K562 (cell line): Measurements from ENCODE around the gene AHCYL2. TPM values are rescaled to one million over a fixed set of nuclear protein-coding genes. Genes with fewer than 3 reads are reported as not detected.

Experiments
- ATAC-seq: fragments of 200-7000 bp; cut with Tn5 transposase; 3 replicates; pipeline ENCODE4 v1.9.1; 2020; ENCODE audit warnings: moderate library complexity
- BruUV-seq: library from RNA; stranded (reverse); fragments of 400-500 nt; replicated peaks from 2 replicates; lab custom pipeline; 2021; lab: Mats Ljungman, UMichigan
- CTCF ChIA-PET: fragments of 300-600 bp; formaldehyde crosslinking; extraction: SDS; loops from one replicate; lab custom pipeline; 2021; ENCODE audit warnings: low intra/inter-chr PET ratio; lab: Yijun Ruan, JAX
- POLR2A ChIA-PET: fragments of 300-600, 350-650 bp; sonication (Branson Sonifier 250); formaldehyde crosslinking; extraction: SDS; loops from one replicate; lab custom pipeline; 2021; ENCODE audit warnings: antibody characterized with exemption, inconsistent platforms; lab: Yijun Ruan, JAX
- DNase-seq, 4 experiments: peaks; one replicate each; pipeline versions ENCODE4 v3.0.0 to v3.0.0-alpha.2; 2011 to 2018; ENCODE audit warnings: low spot score in 3 of 4, mixed read lengths in 3 of 4; ENCODE audit errors: extremely low read depth in 1 of 4
- FAIRE-seq: peaks from 2 replicates; lab custom pipeline; 2011; peaks lifted over from hg19 to GRCh38; lab: Jason Lieb, UNC
- H2AFZ ChIP-seq: 2 replicates; pipeline ENCODE4 v1.6.0; 2011; ENCODE audit warnings: low read depth, low read length, control low read depth, inconsistent platforms
- H3K27ac ChIP-seq: fragments of 200-600 bp; 3 replicates; pipeline ENCODE4 v1.8.0; 2011; ENCODE audit warnings: low read depth, mild to moderate bottlenecking, control low read depth, inconsistent platforms, low read length, moderate library complexity, mixed read lengths; ENCODE audit errors: extremely low read depth
- H3K27me3 ChIP-seq, 2 experiments: fragments of 300-600 bp in 1 of 2; 2 replicates in 1 of 2; 3 replicates in 1 of 2; pipeline versions ENCODE4 v1.6.0 to v1.8.0; 2011; ENCODE audit warnings: inconsistent platforms in 2 of 2, low read length in 2 of 2, mild to moderate bottlenecking in 1 of 2, mixed read lengths in 1 of 2, moderate library complexity in 1 of 2; ENCODE audit not compliant: control insufficient read depth in 2 of 2, insufficient read depth in 2 of 2
- H3K36me3 ChIP-seq: fragments of 300-600 bp; 3 replicates; pipeline ENCODE4 v1.8.0; 2011; ENCODE audit warnings: mild to moderate bottlenecking, low read length, inconsistent platforms; ENCODE audit not compliant: control insufficient read depth, insufficient read depth
- H3K4me1 ChIP-seq, 2 experiments: fragments of 200-600 bp in 1 of 2; replicated peaks in 1 of 2; 2 replicates in 1 of 2; 3 replicates in 1 of 2; pipeline versions ENCODE4 v1.5.1 to v1.8.0; 2011; ENCODE audit warnings: inconsistent platforms in 2 of 2, low read length in 2 of 2, mild to moderate bottlenecking in 1 of 2, mixed read lengths in 1 of 2, moderate library complexity in 1 of 2; ENCODE audit not compliant: control insufficient read depth in 2 of 2, insufficient read depth in 2 of 2
- H3K4me2 ChIP-seq: 2 replicates; pipeline ENCODE4 v1.6.1; 2011; ENCODE audit warnings: low read length, control low read depth, inconsistent platforms, mixed read lengths; ENCODE audit not compliant: insufficient read depth
- H3K4me3 ChIP-seq: fragments of 200-600 bp; sonication (generic), shearing (Covaris generic); 2 replicates; pipeline ENCODE4 v1.5.1; 2016; ENCODE audit warnings: control low read depth, inconsistent platforms
- H3K79me2 ChIP-seq: fragments of 200-600 bp; 3 replicates; pipeline ENCODE4 v1.8.0; 2011; ENCODE audit warnings: low read length, inconsistent platforms; ENCODE audit not compliant: control insufficient read depth, insufficient read depth
- H3K9ac ChIP-seq, 2 experiments: 2 replicates each; pipeline versions ENCODE4 v1.6.0 to v1.6.1; 2011; ENCODE audit warnings: low read depth in 2 of 2, low read length in 2 of 2, control low read depth in 1 of 2, inconsistent platforms in 1 of 2, mild to moderate bottlenecking in 1 of 2, mixed read lengths in 1 of 2; ENCODE audit not compliant: insufficient read depth in 1 of 2
- H3K9me1 ChIP-seq: one replicate; pipeline ENCODE4 v1.6.0; 2011; ENCODE audit warnings: inconsistent platforms, mild to moderate bottlenecking, low read length, moderate library complexity; ENCODE audit not compliant: control insufficient read depth, insufficient read depth
- H3K9me3 ChIP-seq: replicated peaks from 2 replicates; pipeline ENCODE4 v1.5.1; 2011; ENCODE audit warnings: low read depth, low read length, inconsistent platforms; ENCODE audit not compliant: control insufficient read depth, insufficient read depth
- H4K20me1 ChIP-seq: replicated peaks from 2 replicates; pipeline ENCODE4 v1.6.1; 2011; ENCODE audit warnings: low read length, inconsistent platforms, mixed read lengths; ENCODE audit not compliant: control insufficient read depth, insufficient read depth
- PRMT5 ChIP-seq: sonication (generic); formaldehyde crosslinking; IDR thresholded peaks from 2 replicates; pipeline ENCODE4 v1.5.0; 2020; ENCODE audit warnings: missing genetic modification reagents
- TEAD4 ChIP-seq, 2 experiments: sonication (generic) in 1 of 2; formaldehyde crosslinking in 1 of 2; IDR thresholded peaks; 2 replicates each; pipeline versions ENCODE4 v1.6.1 to v1.8.0; 2012 to 2022; ENCODE audit warnings: borderline replicate concordance in 1 of 2, inconsistent platforms in 1 of 2, low read length in 1 of 2, mild to moderate bottlenecking in 1 of 2, missing genetic modification reagents in 1 of 2
- ZC3H4 ChIP-seq: sonication (generic); formaldehyde crosslinking; IDR thresholded peaks from 2 replicates; pipeline ENCODE4 v1.9.0; 2021; ENCODE audit warnings: missing genetic modification reagents, borderline replicate concordance
- ZNF239 ChIP-seq: fragments of 250-450 bp; sonication (Bioruptor Pico); IDR thresholded peaks from 2 replicates; pipeline ENCODE4 v1.4.0; 2020; ENCODE audit warnings: mild to moderate bottlenecking
- WGBS: fragments of 100-300 bp; shearing (Covaris generic); methylation state at CpG from one replicate; pipeline ENCODE4 v1.1.6; 2016; ENCODE audit warnings: low coverage, mixed read lengths; ENCODE audit not compliant: insufficient coverage; ENCODE audit errors: missing lambda C conversion rate; 5-methylcytosine and 5-hydroxymethylcytosine counted together
- in situ Hi-C: fragments of 300-500 bp; cut with MboI; formaldehyde crosslinking; loops from 4 replicates; pipeline ENCODE4 v1.15.0; 2018; ENCODE audit warnings: inconsistent platforms, mixed read lengths
- intact Hi-C: fragments of 100-400 bp; cut with micrococcal nuclease; formaldehyde crosslinking; loops from 2 replicates; pipeline ENCODE4 v1.14.2; 2022
- polyA plus RNA-seq, 8 experiments: library from polyadenylated mRNA; depleted of rRNA in 4 of 8; stranded (reverse) in 5 of 8; unstranded in 3 of 8; fragments of >200 nt; fragmentation: Nextera tagmentation in 2 of 8; fragmentation: Illumina TruSeq in 1 of 8; extraction: Ambion mirVana in 2 of 8; extraction: Trizol in 1 of 8; gene quantifications; 2 replicates each; pipeline versions ENCODE4 v1.2.1 to v1.2.3, GENCODE V29; 2011 to 2014; ENCODE audit warnings: inconsistent platforms in 1 of 8, missing spikeins in 1 of 8
- total RNA-seq, 7 experiments: library from RNA; depleted of rRNA in 6 of 7; stranded (reverse); fragments of >200 nt in 6 of 7; fragmentation: Illumina TruSeq in 2 of 7; extraction: Trizol in 2 of 7; gene quantifications; 2 replicates each; pipeline versions ENCODE4 v1.2.1 to v1.2.3, GENCODE V29; 2011 to 2021; ENCODE audit warnings: low replicate concordance in 1 of 7

Gene AHCYL2
- total and polyA plus RNA-seq, 9 of the 15 experiments (the other 6 are each of a cell fraction or from before 2014, with no cell fraction given), result 0.93 to 10.5 (median 5.2) TPM

DNA sequence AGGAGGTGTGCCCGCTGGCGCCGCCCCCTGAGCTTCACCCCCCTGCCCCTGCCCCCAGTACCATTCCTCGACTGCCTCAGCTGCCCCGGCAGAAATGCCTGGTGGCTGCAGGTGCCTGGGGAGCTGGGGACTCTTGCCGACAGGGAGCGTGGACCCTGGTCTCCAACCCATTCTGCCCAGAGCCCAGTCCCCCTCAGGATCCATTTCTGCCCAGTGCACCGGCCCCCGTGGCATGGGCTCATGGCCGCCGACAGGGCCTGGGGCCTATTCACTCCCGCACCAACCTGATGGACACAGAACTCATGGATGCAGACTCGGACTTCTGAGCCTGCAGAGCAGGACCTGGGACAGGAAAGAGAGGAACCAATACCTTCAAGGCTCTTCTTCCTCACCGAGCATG lies 12.7 kb upstream of the AHCYL2 start:
- Histone ChIP-seq H3K79me2 (no peaks in the 10 kb centered on the region), H3K4me2 (no peak overlapping the region), H3K9me1 (no peaks in the 10 kb centered on the region), H3K4me3 (no peak overlapping the region), H3K27ac (no peak overlapping the region), H3K9ac (0 out of 4 replicates have a peak overlapping the region, but pooled peaks of 1 of the 2 experiments have one; percentile 1), H3K9me3 (no peaks in the 10 kb centered on the region), H3K27me3 (peaks cover 41 to 66% of the 10 kb centered on the region in 2 experiments), H3K36me3 (no peaks in the 10 kb centered on the region), H4K20me1 (peaks cover 9% of the 10 kb centered on the region), H2AFZ (no peak overlapping the region), H3K4me1 (peaks cover 5 to 7% of the 10 kb centered on the region in 2 experiments; a peak in 3 of 5 replicates)
- ChIA-PET POLR2A (interaction anchor here (0.6 kb wide), 1 partner anchor 502 kb away, joined by 3 read pairs; no protein-coding TSS in a partner anchor), CTCF (no interaction called here)
- BruUV-seq, result no TSS peak
- FAIRE-seq (no peak), DNase-seq (no peak), ATAC-seq (no peak)
- WGBS, result 13% methylated on average over 12 of the region's 14 CpGs
- 0 out of 2 replicates have a peak, but pooled peaks have one; percentile 31 for TF ChIP-seq ZC3H4
- TF ChIP-seq TEAD4 (IDR thresholded peaks at IDR 0.05; ENCODE audit: low read length), result no peak
- TF ChIP-seq TEAD4 (CRISPR knock-in tag; IDR thresholded peaks at IDR 0.05; ENCODE audit: borderline replicate concordance), result no peak
- in situ Hi-C loops (no loop called here), intact Hi-C loops (loop anchor here (5.0 kb wide), 2 partner anchors 120 to 290 kb away; no protein-coding TSS in a partner anchor)

DNA sequence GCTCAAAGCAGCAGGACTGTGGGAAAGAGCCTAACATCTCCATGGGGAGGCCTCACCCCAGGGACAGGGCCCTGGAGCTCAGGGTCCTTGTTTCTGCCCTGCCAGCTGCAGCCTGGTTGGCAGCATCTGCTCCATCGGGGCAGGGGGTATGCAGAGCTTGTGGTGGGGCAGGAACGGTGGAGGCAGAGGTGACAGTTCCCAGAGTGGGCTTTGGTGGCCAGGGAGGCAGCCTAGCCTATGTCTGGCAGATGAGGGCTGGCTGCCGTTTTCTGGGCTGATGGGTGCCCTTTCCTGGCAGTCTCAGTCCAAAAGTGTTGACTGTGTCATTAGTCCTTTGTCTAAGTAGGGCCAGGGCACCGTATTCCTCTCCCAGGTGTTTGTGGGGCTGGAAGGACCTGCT lies 12.2 kb upstream of the AHCYL2 start:
- intact Hi-C loops, result loop anchor here (5.0 kb wide), 2 partner anchors 120 to 290 kb away; no protein-coding TSS in a partner anchor
- BruUV-seq, result no TSS peak
- 2% methylated on average over 4 of the region's 4 CpGs for WGBS

More for the DNA sequence above, 12.2 kb upstream of the AHCYL2 start:
- Histone ChIP-seq H3K27me3 (peaks cover 38 to 63% of the 10 kb centered on the region in 2 experiments), H4K20me1 (peaks cover 6% of the 10 kb centered on the region; the same call in 1 of the 2 replicates), H3K4me1 (peaks cover 5 to 7% of the 10 kb centered on the region in 2 experiments; a peak in 3 of 5 replicates), H3K27ac (no peak overlapping the region), H3K4me2 (no peak overlapping the region), H3K9me1 (no peaks in the 10 kb centered on the region), H3K9me3 (no peaks in the 10 kb centered on the region), H3K9ac (0 out of 4 replicates have a peak overlapping the region, but pooled peaks of 1 of the 2 experiments have one; percentile 1), H3K79me2 (no peaks in the 10 kb centered on the region), H2AFZ (no peak overlapping the region), H3K36me3 (no peaks in the 10 kb centered on the region), H3K4me3 (no peak overlapping the region)
- DNase-seq, result no peak
- ChIA-PET POLR2A (interaction anchor here (0.6 to 0.7 kb wide), 2 partner anchors 158 to 501 kb away, joined by 3 read pairs; no protein-coding TSS in a partner anchor), CTCF (no interaction called here)
- FAIRE-seq, result no peak
- ATAC-seq, result no peak
- in situ Hi-C loops, result no loop called here
- TF ChIP-seq PRMT5 (CRISPR knock-in tag) (0 out of 2 replicates have a peak, but pooled peaks have one; percentile 12), ZNF239 (CRISPR knock-in tag) (no peak)
